H1 (cell line): ENCODE data around the gene QSOX2. TPM values are rescaled to one million over a fixed set of nuclear protein-coding genes. Genes with fewer than 3 reads are reported as not detected.

ENCODE experiments used
- CTCF ChIA-PET: fragments of 300-600 bp; sonication (Branson Sonifier 250); formaldehyde crosslinking; loops from one replicate; lab custom pipeline; 2021; ENCODE audit not compliant: partially characterized antibody; lab: Charles Lee
- POLR2A ChIA-PET: fragments of 300-600 bp; sonication (Branson Sonifier 250); formaldehyde crosslinking; loops from one replicate; lab custom pipeline; 2021; ENCODE audit warnings: inconsistent platforms; ENCODE audit not compliant: partially characterized antibody; lab: Charles Lee
- DNase-seq, 2 experiments: peaks; one replicate each; pipeline versions ENCODE4 v3.0.0 to v3.0.0-alpha.2; 2010 to 2022; ENCODE audit warnings: low spot score in 2 of 2, low read depth in 1 of 2, mixed read lengths in 1 of 2
- FAIRE-seq: peaks from 2 replicates; lab custom pipeline; 2011; peaks lifted over from hg19 to GRCh38; lab: Jason Lieb, UNC
- H2AFZ ChIP-seq: 2 replicates; pipeline ENCODE4 v1.8.1; 2012; ENCODE audit warnings: low read length, inconsistent platforms
- H2AK5ac ChIP-seq: 2 replicates; pipeline ENCODE4 v1.6.1; 2013; ENCODE audit warnings: low read depth, low read length
- H2BK120ac ChIP-seq: replicated peaks from 2 replicates; pipeline ENCODE3; 2013; ENCODE audit warnings: low read depth, low read length, inconsistent platforms
- H2BK12ac ChIP-seq: 2 replicates; pipeline ENCODE4 v1.6.1; 2013; ENCODE audit warnings: low read depth, low read length
- H2BK15ac ChIP-seq: 2 replicates; pipeline ENCODE4 v1.6.1; 2013; ENCODE audit warnings: low read length
- H2BK20ac ChIP-seq: 2 replicates; pipeline ENCODE4 v1.6.1; 2013; ENCODE audit warnings: low read length
- H2BK5ac ChIP-seq: 2 replicates; pipeline ENCODE4 v1.6.1; 2013; ENCODE audit warnings: low read depth, low read length
- H3K14ac ChIP-seq: 2 replicates; pipeline ENCODE4 v1.6.1; 2013; ENCODE audit warnings: inconsistent platforms; ENCODE audit not compliant: insufficient read length
- H3K18ac ChIP-seq: 2 replicates; pipeline ENCODE4 v1.6.1; 2013; ENCODE audit warnings: low read length; ENCODE audit errors: extremely low read depth
- H3K23ac ChIP-seq: 2 replicates; pipeline ENCODE4 v1.6.1; 2013; ENCODE audit warnings: inconsistent platforms; ENCODE audit not compliant: insufficient read length
- H3K23me2 ChIP-seq: 2 replicates; pipeline ENCODE4 v1.6.1; 2013; ENCODE audit warnings: low read depth, low read length
- H3K27ac ChIP-seq: 2 replicates; pipeline ENCODE4 v1.6.1; 2011; ENCODE audit warnings: low read depth, low read length, inconsistent platforms
- H3K27me3 ChIP-seq, 4 experiments: replicated peaks in 1 of 4; 1 replicate in 1 of 4; 2 replicates in 3 of 4; pipeline versions ENCODE4 v1.6.1 to v1.8.1; 2011 to 2013; ENCODE audit warnings: low read length in 3 of 4, mild to moderate bottlenecking in 3 of 4, inconsistent platforms in 2 of 4, mixed read lengths in 2 of 4, moderate library complexity in 1 of 4; ENCODE audit not compliant: control insufficient read depth in 3 of 4, insufficient read depth in 3 of 4; ENCODE audit errors: extremely low read depth in 1 of 4
- H3K36me3 ChIP-seq, 4 experiments: 2 replicates each; pipeline versions ENCODE4 v1.6.1 to v1.8.1; 2011 to 2013; ENCODE audit warnings: mild to moderate bottlenecking in 4 of 4, low read length in 3 of 4, moderate library complexity in 2 of 4, control low read depth in 1 of 4, inconsistent platforms in 1 of 4; ENCODE audit not compliant: insufficient read depth in 4 of 4, control insufficient read depth in 2 of 4
- H3K4ac ChIP-seq: replicated peaks from 2 replicates; pipeline ENCODE3; 2013; ENCODE audit warnings: low read length, low read depth, mixed read lengths, inconsistent platforms; ENCODE audit not compliant: insufficient read length
- H3K4me1 ChIP-seq, 4 experiments: replicated peaks in 1 of 4; 1 replicate in 1 of 4; 2 replicates in 3 of 4; pipeline versions ENCODE4 v1.6.1 to v1.8.1; 2011 to 2013; ENCODE audit warnings: low read length in 3 of 4, inconsistent platforms in 2 of 4, mixed read lengths in 1 of 4; ENCODE audit not compliant: insufficient read depth in 4 of 4, control insufficient read depth in 3 of 4
- H3K4me2 ChIP-seq, 2 experiments: 2 replicates each; pipeline versions ENCODE4 v1.6.1 to v1.8.1; 2011 to 2013; ENCODE audit warnings: low read depth in 2 of 2, low read length in 2 of 2, control low read depth in 1 of 2, inconsistent platforms in 1 of 2, mild to moderate bottlenecking in 1 of 2; ENCODE audit not compliant: insufficient read depth in 1 of 2
- H3K4me3 ChIP-seq, 4 experiments: fragments of 200-600, 300-600 bp in 1 of 4; sonication (generic), shearing (Covaris generic), sonication (Bioruptor Twin) in 1 of 4; 2 replicates each; pipeline versions ENCODE4 v1.5.1 to v1.8.1; 2011 to 2016; ENCODE audit warnings: low read length in 4 of 4, low read depth in 3 of 4, control low read depth in 2 of 4, inconsistent platforms in 2 of 4, mild to moderate bottlenecking in 2 of 4, mixed read lengths in 1 of 4, moderate library complexity in 1 of 4; ENCODE audit not compliant: insufficient read depth in 2 of 4; ENCODE audit errors: extremely low read depth in 1 of 4
- H3K56ac ChIP-seq: replicated peaks from 2 replicates; pipeline ENCODE3; 2013; ENCODE audit warnings: low read depth, mild to moderate bottlenecking, mixed read lengths, low read length, inconsistent platforms; ENCODE audit not compliant: insufficient read length
- H3K79me1 ChIP-seq: 2 replicates; pipeline ENCODE4 v1.6.1; 2013; ENCODE audit warnings: low read depth, low read length, control low read depth
- H3K79me2 ChIP-seq, 2 experiments: 2 replicates each; pipeline versions ENCODE4 v1.6.1 to v1.8.1; 2012 to 2013; ENCODE audit warnings: low read length in 2 of 2, mild to moderate bottlenecking in 2 of 2, inconsistent platforms in 1 of 2; ENCODE audit not compliant: insufficient read depth in 2 of 2, control insufficient read depth in 1 of 2
- H3K9ac ChIP-seq, 4 experiments: replicated peaks in 1 of 4; 1 replicate in 1 of 4; 2 replicates in 3 of 4; pipeline versions ENCODE4 v1.6.1 to v1.8.1; 2011 to 2013; ENCODE audit warnings: low read depth in 3 of 4, low read length in 3 of 4, control low read depth in 2 of 4, mild to moderate bottlenecking in 2 of 4, moderate library complexity in 2 of 4, inconsistent platforms in 1 of 4; ENCODE audit errors: extremely low read depth in 1 of 4
- H3K9me3 ChIP-seq, 2 experiments: 2 replicates each; pipeline versions ENCODE4 v1.6.1 to v1.8.1; 2012 to 2013; ENCODE audit warnings: mild to moderate bottlenecking in 2 of 2, moderate library complexity in 2 of 2, control low read depth in 1 of 2, inconsistent platforms in 1 of 2, low read depth in 1 of 2, low read length in 1 of 2, mixed read lengths in 1 of 2; ENCODE audit not compliant: insufficient read depth in 2 of 2
- H4K20me1 ChIP-seq, 2 experiments: replicated peaks in 1 of 2; 2 replicates each; pipeline versions ENCODE3 to v1.8.1; 2011 to 2013; ENCODE audit warnings: inconsistent platforms in 2 of 2, low read length in 2 of 2, mild to moderate bottlenecking in 1 of 2; ENCODE audit not compliant: insufficient read depth in 2 of 2, control insufficient read depth in 1 of 2
- H4K5ac ChIP-seq: 2 replicates; pipeline ENCODE4 v1.6.1; 2013; ENCODE audit warnings: low read length, low read depth, mixed read lengths, inconsistent platforms; ENCODE audit not compliant: insufficient read length
- H4K8ac ChIP-seq: 2 replicates; pipeline ENCODE4 v1.8.0; 2013; ENCODE audit warnings: mild to moderate bottlenecking, moderate library complexity, low read length, inconsistent platforms; ENCODE audit not compliant: insufficient read depth; ENCODE audit errors: extremely low read depth
- H4K91ac ChIP-seq: replicated peaks from 2 replicates; pipeline ENCODE3; 2013; ENCODE audit warnings: low read length, mixed read lengths, inconsistent platforms; ENCODE audit not compliant: insufficient read length
- CHD1 ChIP-seq: IDR thresholded peaks from 2 replicates; pipeline ENCODE4 v1.6.1; 2012; ENCODE audit warnings: low read depth, low read length, improper control_type of control experiment
- CREB1 ChIP-seq: IDR thresholded peaks from 2 replicates; pipeline ENCODE4 v1.6.1; 2012; ENCODE audit warnings: inconsistent platforms
- GTF2F1 ChIP-seq: IDR thresholded peaks from 2 replicates; pipeline ENCODE4 v1.6.1; 2012; ENCODE audit warnings: low read depth, low read length, improper control_type of control experiment, borderline replicate concordance
- HDAC6 ChIP-seq: IDR thresholded peaks from one replicate; pipeline ENCODE4 v1.7.1; 2012; ENCODE audit warnings: low read depth, mild to moderate bottlenecking, inconsistent platforms, low read length, moderate library complexity
- KDM4A ChIP-seq: IDR thresholded peaks from one replicate; pipeline ENCODE4 v1.7.1; 2012; ENCODE audit warnings: low read depth, mild to moderate bottlenecking, moderate library complexity, low read length, inconsistent platforms; ENCODE audit not compliant: severe bottlenecking
- KDM5A ChIP-seq: fragments of 200-600 bp; IDR thresholded peaks from 2 replicates; pipeline ENCODE4 v1.7.1; 2012; ENCODE audit warnings: mild to moderate bottlenecking, low read length, inconsistent platforms, mixed read lengths
- MAX ChIP-seq: IDR thresholded peaks from 2 replicates; pipeline ENCODE4 v1.6.1; 2012; ENCODE audit warnings: inconsistent platforms
- NANOG ChIP-seq: IDR thresholded peaks from 2 replicates; pipeline ENCODE4 v1.6.1; 2011; ENCODE audit warnings: low read length, low read depth, mild to moderate bottlenecking, inconsistent platforms; ENCODE audit not compliant: insufficient read depth, poor library complexity, severe bottlenecking
- NRF1 ChIP-seq: IDR thresholded peaks from 2 replicates; pipeline ENCODE4 v1.6.1; 2011; ENCODE audit warnings: mild to moderate bottlenecking, low read depth, low read length, improper control_type of control experiment
- POU5F1 ChIP-seq: IDR thresholded peaks from 2 replicates; pipeline ENCODE4 v1.6.1; 2011; ENCODE audit warnings: low read depth, mild to moderate bottlenecking, low read length, moderate library complexity
- SP2 ChIP-seq: IDR thresholded peaks from 2 replicates; pipeline ENCODE4 v1.6.1; 2012; ENCODE audit warnings: mild to moderate bottlenecking, low read length, inconsistent platforms
- SUZ12 ChIP-seq: fragments of 200-600 bp; sonication (generic); IDR thresholded peaks from 2 replicates; pipeline ENCODE4 v1.6.1; 2012; ENCODE audit warnings: mild to moderate bottlenecking, inconsistent platforms, low read length, moderate library complexity, mixed read lengths
- WGBS, 2 experiments: shearing (Covaris generic) in 1 of 2; methylation state at CpG; one replicate each; pipeline versions ENCODE4 v1.1.6 to v1.1.7; 2013 to 2015; ENCODE audit warnings: low lambda C conversion rate in 2 of 2, mixed read lengths in 2 of 2, inconsistent platforms in 1 of 2, low coverage in 1 of 2, missing lambda C conversion rate in 1 of 2; ENCODE audit not compliant: insufficient replicate concordance in 2 of 2, insufficient coverage in 1 of 2, insufficient read length in 1 of 2; ENCODE audit errors: extremely low coverage in 1 of 2, missing lambda C conversion rate in 1 of 2; 5-methylcytosine and 5-hydroxymethylcytosine counted together
- polyA plus RNA-seq, 7 experiments: library from polyadenylated mRNA; depleted of rRNA in 3 of 7; stranded (reverse) in 5 of 7; unstranded in 2 of 7; fragments of >200 nt in 5 of 7; fragments of 200-250 nt in 2 of 7; gene quantifications; 1 replicate in 5 of 7; 2 replicates in 1 of 7; 4 replicates in 1 of 7; pipeline versions ENCODE4 v1.2.1 to v1.2.3, GENCODE V29; 2011 to 2013; ENCODE audit warnings: missing spikeins in 2 of 7, mixed read lengths in 2 of 7
- total RNA-seq: library from RNA; stranded (reverse); fragmentation: NEBNext Ultra II Directional; extraction: Animal tissue kit (Norgen Biotek cat#: 25700); gene quantifications from 2 replicates; pipeline ENCODE4 v1.2.1, GENCODE V29; 2021

The QSOX2 gene
- total and polyA plus RNA-seq, 2 of the 8 experiments (the other 6 are each of a cell fraction or from before 2014, with no cell fraction given), result 18.0 to 28.6 TPM

DNA sequence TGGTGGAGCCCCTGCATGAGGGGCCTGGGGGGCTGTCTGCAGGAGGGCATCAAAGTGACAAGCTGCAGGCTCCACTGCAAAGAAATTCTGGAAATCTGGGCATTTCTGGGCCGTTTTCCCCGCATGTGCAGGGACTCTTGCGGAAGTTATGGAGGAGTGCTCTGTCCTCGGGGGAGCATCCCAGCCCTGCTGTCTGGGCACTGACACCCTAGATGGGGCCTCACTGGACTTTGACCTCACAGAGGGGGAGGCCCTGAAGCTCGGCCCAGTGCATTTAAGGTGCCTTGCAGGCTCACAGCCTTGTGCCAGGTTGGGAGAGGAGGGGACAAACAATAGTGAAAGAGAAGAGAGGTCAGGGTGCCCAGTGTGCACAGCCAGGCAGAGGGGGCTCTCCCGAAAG, 76.1 kb downstream of the QSOX2 start:
- FAIRE-seq (no peak), DNase-seq (no peak)
- Histone ChIP-seq H2BK20ac (0 out of 2 replicates have a peak overlapping the region, but pooled peaks have one; percentile 21), H3K18ac (no peak overlapping the region), H3K56ac (no peak overlapping the region), H2BK12ac (no peak overlapping the region), H3K14ac (no peak overlapping the region), H2BK15ac (no peak overlapping the region), H4K5ac (no peak overlapping the region), H3K9ac (no peak overlapping the region), H2BK5ac (no peak overlapping the region), H3K4ac (no peak overlapping the region), H3K27ac (no peak overlapping the region), H2AFZ (no peak overlapping the region), H3K4me1 (peaks cover 0 to 21% (median 17%) of the 10 kb centered on the region in 4 experiments; a peak in 6 of 7 replicates), H4K8ac (peak overlapping the region; percentile 75; the same call in 1 of the 2 replicates), H3K23me2 (peaks cover under 1% of the 10 kb centered on the region; the same call in 1 of the 2 replicates), H3K23ac (no peak overlapping the region), H3K79me2 (no peaks in the 10 kb centered on the region), H3K4me2 (no peak overlapping the region), H3K4me3 (no peak overlapping the region), H3K36me3 (no peaks in the 10 kb centered on the region), H3K79me1 (no peaks in the 10 kb centered on the region), H2AK5ac (no peak overlapping the region), H2BK120ac (no peak overlapping the region), H4K91ac (no peak overlapping the region), H4K20me1 (no peaks in the 10 kb centered on the region), H3K27me3 (no peaks in the 10 kb centered on the region), H3K9me3 (no peaks in the 10 kb centered on the region)
- POLR2A ChIA-PET, result no interaction called here
- WGBS, 2 experiments, result 84% methylated on average over 6 of the region's 6 CpGs; no CpG with 5 or more reads in 1 of the 2 experiments
- CTCF ChIA-PET, result interaction anchor here (0.7 to 7.4 kb wide), 19 partner anchors 9 to 78 kb away, joined by 3 to 62 read pairs (median 7); partner anchors contain the start of gene LHX3
- TF ChIP-seq MAX (no peak), KDM5A (no peak), SP2 (no peak), KDM4A (no peak), SUZ12 (no peak), POU5F1 (no peak), CHD1 (no peak), CREB1 (no peak), NANOG (no peak), GTF2F1 (no peak), HDAC6 (no peak), NRF1 (no peak)
